Ishikawa (cell line): ENCODE results near the gene CPNE2.

Experiments
- CEBPB ChIP-seq: IDR thresholded peaks from 2 replicates; pipeline ENCODE4 v1.6.1; 2012
- CREB1 ChIP-seq: IDR thresholded peaks from 2 replicates; pipeline ENCODE4 v1.6.1; 2012; ENCODE audit warnings: low read depth
- EGR1 ChIP-seq: IDR thresholded peaks from 2 replicates; pipeline ENCODE4 v1.6.1; 2012
- EP300 ChIP-seq: IDR thresholded peaks from 2 replicates; pipeline ENCODE4 v1.6.1; 2012; ENCODE audit warnings: borderline replicate concordance
- FOXM1 ChIP-seq: IDR thresholded peaks from 2 replicates; pipeline ENCODE4 v1.6.1; 2012; ENCODE audit warnings: low read depth, borderline replicate concordance
- NFIC ChIP-seq: IDR thresholded peaks from 2 replicates; pipeline ENCODE4 v1.6.1; 2012
- RAD21 ChIP-seq: IDR thresholded peaks from 2 replicates; pipeline ENCODE4 v1.6.1; 2012; ENCODE audit warnings: low read depth
- TAF1 ChIP-seq: IDR thresholded peaks from 2 replicates; pipeline ENCODE4 v1.6.1; 2012; ENCODE audit warnings: low read depth, mild to moderate bottlenecking
- TCF12 ChIP-seq: IDR thresholded peaks from 2 replicates; pipeline ENCODE4 v1.6.1; 2012; ENCODE audit warnings: low read depth
- TEAD4 ChIP-seq: IDR thresholded peaks from 2 replicates; pipeline ENCODE4 v1.6.1; 2012
- YY1 ChIP-seq: IDR thresholded peaks from 2 replicates; pipeline ENCODE4 v1.6.1; 2012; ENCODE audit warnings: low read depth
- ZBTB7A ChIP-seq: IDR thresholded peaks from 2 replicates; pipeline ENCODE4 v1.6.1; 2012; ENCODE audit warnings: low read depth
- TF ChIP-seq, protein P1 (sequence below): IDR thresholded peaks from 2 replicates; pipeline ENCODE4 v1.6.1; 2012; ENCODE audit warnings: low read depth, mild to moderate bottlenecking
- TF ChIP-seq, protein P2 (sequence below): IDR thresholded peaks from 2 replicates; pipeline ENCODE4 v1.6.1; 2012
- TF ChIP-seq, protein P3 (sequence below): IDR thresholded peaks from 2 replicates; pipeline ENCODE4 v1.6.1; 2012

The CPNE2 gene

DNA sequence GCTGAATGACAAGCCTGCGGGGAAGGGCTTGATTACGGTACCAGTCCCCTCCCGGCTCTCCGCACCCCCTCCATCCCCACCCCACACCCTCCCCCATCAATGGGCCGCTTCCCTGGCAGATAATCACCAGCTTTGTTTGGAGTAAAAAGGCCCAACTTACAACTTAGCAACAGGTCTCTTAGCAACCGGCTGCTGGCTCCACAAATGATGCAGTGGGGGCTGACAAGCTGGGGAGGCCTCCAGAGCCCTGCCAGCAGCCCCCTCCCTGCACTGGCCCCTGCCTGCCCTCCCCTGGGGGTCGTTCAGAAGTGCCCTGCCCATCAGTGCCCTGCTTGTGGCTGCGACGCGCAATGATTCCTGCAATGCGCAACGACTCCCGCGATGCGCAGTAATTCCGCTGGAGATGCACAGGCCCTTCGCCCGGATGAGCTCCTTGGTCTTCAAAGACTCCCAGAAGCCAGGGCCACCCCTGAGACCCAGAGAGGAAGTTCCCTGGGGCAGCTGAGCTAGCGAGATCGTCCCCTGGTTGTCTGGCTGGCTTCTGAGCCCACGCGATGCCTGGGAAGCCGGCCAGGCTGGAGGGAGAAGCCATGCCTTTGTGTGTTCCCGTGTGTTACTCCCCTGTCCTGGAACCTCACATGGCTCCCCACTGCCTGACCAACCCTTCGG lies 23.3 kb downstream of the CPNE2 start:
- TF ChIP-seq RAD21 (no peak), ZBTB7A (no peak), YY1 (no peak)
- TF ChIP-seq, protein P1, sequence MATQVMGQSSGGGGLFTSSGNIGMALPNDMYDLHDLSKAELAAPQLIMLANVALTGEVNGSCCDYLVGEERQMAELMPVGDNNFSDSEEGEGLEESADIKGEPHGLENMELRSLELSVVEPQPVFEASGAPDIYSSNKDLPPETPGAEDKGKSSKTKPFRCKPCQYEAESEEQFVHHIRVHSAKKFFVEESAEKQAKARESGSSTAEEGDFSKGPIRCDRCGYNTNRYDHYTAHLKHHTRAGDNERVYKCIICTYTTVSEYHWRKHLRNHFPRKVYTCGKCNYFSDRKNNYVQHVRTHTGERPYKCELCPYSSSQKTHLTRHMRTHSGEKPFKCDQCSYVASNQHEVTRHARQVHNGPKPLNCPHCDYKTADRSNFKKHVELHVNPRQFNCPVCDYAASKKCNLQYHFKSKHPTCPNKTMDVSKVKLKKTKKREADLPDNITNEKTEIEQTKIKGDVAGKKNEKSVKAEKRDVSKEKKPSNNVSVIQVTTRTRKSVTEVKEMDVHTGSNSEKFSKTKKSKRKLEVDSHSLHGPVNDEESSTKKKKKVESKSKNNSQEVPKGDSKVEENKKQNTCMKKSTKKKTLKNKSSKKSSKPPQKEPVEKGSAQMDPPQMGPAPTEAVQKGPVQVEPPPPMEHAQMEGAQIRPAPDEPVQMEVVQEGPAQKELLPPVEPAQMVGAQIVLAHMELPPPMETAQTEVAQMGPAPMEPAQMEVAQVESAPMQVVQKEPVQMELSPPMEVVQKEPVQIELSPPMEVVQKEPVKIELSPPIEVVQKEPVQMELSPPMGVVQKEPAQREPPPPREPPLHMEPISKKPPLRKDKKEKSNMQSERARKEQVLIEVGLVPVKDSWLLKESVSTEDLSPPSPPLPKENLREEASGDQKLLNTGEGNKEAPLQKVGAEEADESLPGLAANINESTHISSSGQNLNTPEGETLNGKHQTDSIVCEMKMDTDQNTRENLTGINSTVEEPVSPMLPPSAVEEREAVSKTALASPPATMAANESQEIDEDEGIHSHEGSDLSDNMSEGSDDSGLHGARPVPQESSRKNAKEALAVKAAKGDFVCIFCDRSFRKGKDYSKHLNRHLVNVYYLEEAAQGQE = no peak
- TF ChIP-seq, protein P2, sequence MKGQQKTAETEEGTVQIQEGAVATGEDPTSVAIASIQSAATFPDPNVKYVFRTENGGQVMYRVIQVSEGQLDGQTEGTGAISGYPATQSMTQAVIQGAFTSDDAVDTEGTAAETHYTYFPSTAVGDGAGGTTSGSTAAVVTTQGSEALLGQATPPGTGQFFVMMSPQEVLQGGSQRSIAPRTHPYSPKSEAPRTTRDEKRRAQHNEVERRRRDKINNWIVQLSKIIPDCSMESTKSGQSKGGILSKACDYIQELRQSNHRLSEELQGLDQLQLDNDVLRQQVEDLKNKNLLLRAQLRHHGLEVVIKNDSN = peak; percentile 30; the same call in 1 of the 2 replicates

DNA sequence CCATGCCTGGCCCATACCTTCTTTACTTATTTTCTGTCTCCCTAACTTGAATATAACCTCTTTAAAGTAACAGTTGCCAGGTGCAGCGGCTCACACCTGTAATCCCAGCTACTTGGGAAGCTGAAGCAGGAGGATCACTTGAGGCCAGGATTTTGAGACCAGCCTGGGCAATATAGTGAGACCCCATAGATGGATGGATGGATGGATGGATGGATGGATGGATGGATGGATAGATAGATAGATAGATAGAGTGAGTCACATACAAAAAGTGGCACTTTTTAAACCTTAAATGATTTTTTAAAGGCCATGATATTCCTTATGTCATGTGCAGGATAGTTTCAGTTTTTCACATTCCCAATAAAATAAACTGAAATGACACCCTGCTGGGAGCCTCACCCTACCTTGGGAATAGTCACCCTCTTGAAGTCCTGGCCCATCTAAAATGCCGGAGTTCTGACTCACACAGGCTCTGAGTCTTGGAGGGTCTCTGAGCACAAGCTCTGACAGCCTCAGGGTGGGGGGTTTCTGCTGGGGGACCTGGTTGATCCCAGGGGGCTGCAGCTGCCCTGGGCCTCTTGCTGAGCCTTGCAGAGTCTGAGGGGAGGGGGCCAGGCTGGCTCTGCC lies 26.2 kb downstream of the CPNE2 start:
- TF ChIP-seq, protein P1 = no peak
- TF ChIP-seq CEBPB (no peak), EP300 (no peak), TCF12 (no peak), FOXM1 (no peak), TAF1 (no peak), CREB1 (no peak), NFIC (no peak)

DNA sequence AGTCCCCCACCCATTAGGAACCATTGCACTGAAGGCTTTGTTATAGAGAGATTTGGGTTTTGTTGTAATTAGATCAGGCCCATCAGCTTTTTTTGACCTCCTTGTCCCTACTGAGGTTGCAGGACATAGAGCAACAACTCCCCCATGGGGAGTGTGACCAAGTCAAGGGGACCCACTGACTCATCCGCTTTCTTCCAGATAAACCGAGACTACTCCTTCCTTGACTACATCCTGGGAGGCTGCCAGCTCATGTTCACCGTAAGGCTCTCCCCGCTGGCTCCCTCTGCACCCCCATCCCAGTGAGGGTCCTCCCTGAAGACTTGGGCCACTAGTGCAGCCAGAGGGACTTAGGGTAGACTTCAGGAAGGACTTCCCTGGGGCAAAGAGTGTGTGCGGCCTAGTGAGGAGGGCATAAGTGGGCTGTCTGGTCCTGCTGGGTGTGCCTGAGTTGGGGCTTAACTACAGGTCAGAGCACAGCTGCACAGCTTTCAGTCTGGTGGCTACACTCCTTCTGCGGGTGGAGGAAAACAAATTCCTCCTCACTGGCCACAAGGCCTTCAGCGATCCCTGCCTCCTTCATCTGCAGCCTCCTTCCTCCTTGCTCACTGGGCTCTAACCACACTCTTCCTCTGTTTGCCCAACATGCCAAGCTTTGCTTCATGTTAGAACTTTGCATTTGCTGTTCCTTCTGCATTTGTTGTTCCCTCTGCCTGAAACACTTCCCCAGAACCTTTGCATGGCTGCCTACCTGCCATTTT lies 31.0 kb downstream of the CPNE2 start:
- TF ChIP-seq ZBTB7A (no peak), TCF12 (no peak)

DNA sequence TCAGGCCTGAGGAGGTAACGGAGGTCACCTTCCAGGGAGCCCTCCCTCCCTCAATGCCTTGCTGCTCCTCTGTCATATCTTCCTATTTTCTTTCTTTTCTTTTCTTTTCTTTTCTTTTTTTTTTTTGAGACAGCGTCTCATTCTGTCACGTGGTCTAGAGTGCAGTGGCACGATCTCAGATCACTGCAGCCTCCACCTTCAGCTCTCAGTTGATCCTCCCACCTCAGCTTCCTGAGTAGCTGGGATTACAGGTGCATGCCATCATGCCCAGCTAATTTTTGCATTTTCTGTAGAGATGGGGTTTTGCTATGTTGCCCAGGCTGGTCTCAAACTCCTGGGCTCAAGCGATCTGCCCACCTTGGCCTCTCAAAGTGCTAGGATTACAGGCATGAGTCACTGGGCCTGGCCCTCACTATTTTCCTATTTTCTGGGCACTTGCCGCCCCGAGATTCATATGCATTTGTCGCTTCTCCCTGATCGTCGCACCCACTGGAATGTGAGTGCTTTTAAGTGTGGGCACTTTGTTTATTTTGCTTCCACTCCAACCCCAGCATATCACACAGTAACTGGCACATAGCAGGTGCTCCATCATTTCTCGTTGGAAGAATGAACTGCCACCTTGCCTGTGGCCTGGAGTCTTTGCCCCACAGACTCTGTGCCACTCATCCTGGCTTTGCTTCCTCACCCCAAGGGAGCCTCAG lies 31.7 kb downstream of the CPNE2 start:
- no peak for TF ChIP-seq CREB1
- TF ChIP-seq EP300 = no peak
- TF ChIP-seq, protein P1 = no peak
- no peak for TF ChIP-seq EGR1
- no peak for TF ChIP-seq TCF12
- TF ChIP-seq, protein P3, sequence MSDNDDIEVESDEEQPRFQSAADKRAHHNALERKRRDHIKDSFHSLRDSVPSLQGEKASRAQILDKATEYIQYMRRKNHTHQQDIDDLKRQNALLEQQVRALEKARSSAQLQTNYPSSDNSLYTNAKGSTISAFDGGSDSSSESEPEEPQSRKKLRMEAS = no peak
- TF ChIP-seq, protein P2 = no peak
- no peak for TF ChIP-seq TAF1
- no peak for TF ChIP-seq CEBPB
- TF ChIP-seq RAD21 = no peak
- no peak for TF ChIP-seq YY1
- no peak for TF ChIP-seq ZBTB7A
- no peak for TF ChIP-seq TEAD4
- no peak for TF ChIP-seq FOXM1
- TF ChIP-seq NFIC = no peak
